Skin epidermis (tissue), 12 donors: ENCODE results near the gene TP53.

ENCODE experiments used
- H3K27ac ChIP-seq, 21 experiments: fragments of 200-600 bp; sonication (generic) in 11 of 21; one replicate each; pipeline ENCODE4 v1.5.0; 2020; ENCODE audit warnings: mild to moderate bottlenecking in 3 of 21, inconsistent platforms in 2 of 21, moderate library complexity in 2 of 21
- H3K4me3 ChIP-seq, 7 experiments: fragments of 200-600 bp; sonication (generic) in 2 of 7; one replicate each; pipeline ENCODE4 v1.5.0; 2020; ENCODE audit warnings: inconsistent platforms in 2 of 7, mild to moderate bottlenecking in 2 of 7, moderate library complexity in 1 of 7

Gene TP53

DNA sequence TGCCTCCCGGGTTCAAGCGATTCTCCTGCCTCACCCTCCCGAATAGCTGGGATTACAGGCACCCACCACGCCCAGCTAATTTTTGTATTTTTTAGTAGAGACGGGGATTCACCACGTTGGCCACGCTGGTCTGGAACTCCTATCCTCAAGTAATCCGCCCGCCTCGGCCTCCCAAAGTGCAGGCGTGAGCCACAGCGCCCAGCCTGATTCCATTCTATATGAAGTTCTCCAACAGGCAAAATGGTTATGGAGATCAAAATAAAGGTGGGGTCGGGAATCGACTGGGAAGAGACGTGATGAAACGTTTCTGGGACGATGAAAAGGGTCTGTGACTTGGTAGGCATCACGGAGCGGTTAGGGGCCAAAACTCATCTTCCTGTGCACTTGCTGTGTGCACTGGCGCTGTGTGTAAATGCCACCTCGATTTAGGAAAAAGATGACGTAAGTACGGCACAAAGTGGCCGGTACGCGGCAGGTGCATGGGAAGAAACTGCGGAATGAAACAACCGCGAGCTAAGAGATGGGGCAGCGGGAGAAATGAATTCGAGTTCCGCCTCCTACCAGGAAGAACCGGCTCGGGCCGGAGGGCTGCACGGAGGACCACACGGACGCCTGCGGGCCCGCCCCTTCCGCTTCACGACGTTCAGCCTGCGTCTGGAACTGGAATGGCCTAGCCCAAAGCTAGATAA lies 1.6 kb downstream of the TP53 start:
- Histone ChIP-seq H3K4me3 (peak overlapping the region; percentile 72 to 96 (median 90)), H3K27ac (peak overlapping the region; percentile 81 to 99 (median 95))

- Histone ChIP-seq H3K4me3 (peak overlapping the region; percentile 72 to 96 (median 90)), H3K27ac (peak overlapping the region in 20 of 21 experiments; percentile 81 to 99 (median 96))
Measured at GRCh38 chr17:7684851-7685532, 2.3 kb downstream of the TP53 start.

DNA sequence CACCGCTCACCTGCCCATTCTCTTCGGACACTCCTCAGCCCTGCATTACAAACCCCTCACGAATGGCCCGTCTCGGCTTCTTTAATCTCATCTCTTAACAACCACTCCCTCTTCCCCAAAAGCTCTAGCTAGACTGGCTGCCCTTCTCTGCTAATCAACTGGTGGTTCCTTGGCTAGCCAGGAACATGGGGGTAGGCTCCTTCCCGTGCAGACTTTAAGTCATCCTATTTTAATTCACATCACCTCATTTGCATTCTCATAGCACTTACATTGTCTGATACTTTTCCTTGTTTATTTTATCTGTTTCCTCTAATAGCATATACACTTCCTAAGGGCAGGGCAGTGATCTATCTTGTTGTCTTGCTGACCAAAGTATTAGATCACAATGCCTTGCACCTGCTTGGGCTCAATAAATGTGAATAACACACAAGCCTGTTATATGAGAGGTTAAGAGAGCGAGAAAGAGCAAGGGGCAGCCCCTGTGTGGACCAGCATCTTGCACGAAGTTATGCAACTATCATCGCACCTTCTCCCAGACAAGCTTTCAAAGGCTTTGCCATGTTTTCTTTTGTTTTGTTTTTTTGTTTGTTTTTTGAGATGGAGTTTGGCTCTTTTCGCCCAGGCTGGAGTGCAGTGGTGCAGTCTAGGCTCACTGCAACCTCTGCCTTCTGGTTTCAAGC lies 9.8 kb downstream of the TP53 start:
- no peak overlapping the region for H3K27ac ChIP-seq

GRCh38 chr17:7676533-7676932 lies 10.8 kb downstream of the TP53 start:
- H3K27ac ChIP-seq = no peak overlapping the region
- H3K4me3 ChIP-seq = no peak overlapping the region

More for the DNA sequence above, 9.8 kb downstream of the TP53 start:
- H3K4me3 ChIP-seq = no peak overlapping the region

DNA sequence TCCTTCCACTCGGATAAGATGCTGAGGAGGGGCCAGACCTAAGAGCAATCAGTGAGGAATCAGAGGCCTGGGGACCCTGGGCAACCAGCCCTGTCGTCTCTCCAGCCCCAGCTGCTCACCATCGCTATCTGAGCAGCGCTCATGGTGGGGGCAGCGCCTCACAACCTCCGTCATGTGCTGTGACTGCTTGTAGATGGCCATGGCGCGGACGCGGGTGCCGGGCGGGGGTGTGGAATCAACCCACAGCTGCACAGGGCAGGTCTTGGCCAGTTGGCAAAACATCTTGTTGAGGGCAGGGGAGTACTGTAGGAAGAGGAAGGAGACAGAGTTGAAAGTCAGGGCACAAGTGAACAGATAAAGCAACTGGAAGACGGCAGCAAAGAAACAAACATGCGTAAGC lies 12.4 kb downstream of the TP53 start:
- no peak overlapping the region for H3K4me3 ChIP-seq
- no peak overlapping the region for H3K27ac ChIP-seq

DNA sequence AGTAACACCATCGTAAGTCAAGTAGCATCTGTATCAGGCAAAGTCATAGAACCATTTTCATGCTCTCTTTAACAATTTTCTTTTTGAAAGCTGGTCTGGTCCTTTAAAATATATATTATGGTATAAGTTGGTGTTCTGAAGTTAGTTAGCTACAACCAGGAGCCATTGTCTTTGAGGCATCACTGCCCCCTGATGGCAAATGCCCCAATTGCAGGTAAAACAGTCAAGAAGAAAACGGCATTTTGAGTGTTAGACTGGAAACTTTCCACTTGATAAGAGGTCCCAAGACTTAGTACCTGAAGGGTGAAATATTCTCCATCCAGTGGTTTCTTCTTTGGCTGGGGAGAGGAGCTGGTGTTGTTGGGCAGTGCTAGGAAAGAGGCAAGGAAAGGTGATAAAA lies 14.1 kb downstream of the TP53 start:
- H3K4me3 ChIP-seq = no peak overlapping the region
- no peak overlapping the region for H3K27ac ChIP-seq

- Histone ChIP-seq H3K27ac (no peak overlapping the region), H3K4me3 (no peak overlapping the region)
Measured at GRCh38 chr17:7668482-7668881, 18.8 kb downstream of the TP53 start.

DNA sequence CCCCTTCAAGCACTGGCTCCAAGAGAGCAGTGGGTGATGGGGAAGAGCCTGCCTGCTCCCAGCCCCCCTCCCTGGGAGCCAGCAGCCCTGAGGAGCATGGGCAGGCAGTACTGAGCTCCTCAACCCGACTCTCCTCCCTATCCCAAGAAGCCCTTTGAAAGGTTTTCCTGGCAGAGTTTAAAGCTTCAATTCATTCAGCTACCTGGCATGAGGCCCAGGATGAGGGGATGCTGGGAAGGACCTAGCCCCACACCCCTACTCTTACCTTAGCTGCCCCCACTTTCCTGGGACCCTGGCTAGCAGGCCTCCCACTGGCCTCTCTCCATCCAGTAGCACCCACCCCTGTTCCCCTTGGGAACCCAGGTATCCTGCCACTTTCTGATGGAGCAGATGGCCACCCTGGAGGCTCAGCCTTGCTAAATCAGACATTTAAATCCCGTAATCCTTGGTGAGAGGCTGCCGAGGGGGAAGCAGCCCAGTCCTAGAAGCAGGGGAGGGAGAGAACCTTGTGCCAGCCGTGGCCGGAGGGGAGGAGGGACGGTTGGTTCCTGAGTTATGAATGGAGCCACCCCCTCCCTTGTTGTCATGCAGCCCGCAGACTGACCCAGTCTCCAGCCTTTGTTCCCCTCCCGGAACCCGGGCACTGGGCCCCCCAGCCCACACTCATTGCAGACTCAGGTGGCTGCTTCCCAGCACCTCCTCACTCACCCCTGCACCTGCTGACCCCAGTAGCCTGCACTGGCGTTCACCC lies 19.5 kb downstream of the TP53 start:
- no peak overlapping the region for H3K4me3 ChIP-seq
- no peak overlapping the region for H3K27ac ChIP-seq

GRCh38 chr17:7656958-7657609 lies 30.2 kb downstream of the TP53 start:
- no peak overlapping the region for H3K4me3 ChIP-seq
- H3K27ac ChIP-seq = no peak overlapping the region

- Histone ChIP-seq H3K27ac (no peak overlapping the region), H3K4me3 (no peak overlapping the region)
Measured at GRCh38 chr17:7655541-7655840, 31.8 kb downstream of the TP53 start.

GRCh38 chr17:7654832-7655540 lies 32.3 kb downstream of the TP53 start:
- Histone ChIP-seq H3K4me3 (no peak overlapping the region), H3K27ac (no peak overlapping the region)

DNA sequence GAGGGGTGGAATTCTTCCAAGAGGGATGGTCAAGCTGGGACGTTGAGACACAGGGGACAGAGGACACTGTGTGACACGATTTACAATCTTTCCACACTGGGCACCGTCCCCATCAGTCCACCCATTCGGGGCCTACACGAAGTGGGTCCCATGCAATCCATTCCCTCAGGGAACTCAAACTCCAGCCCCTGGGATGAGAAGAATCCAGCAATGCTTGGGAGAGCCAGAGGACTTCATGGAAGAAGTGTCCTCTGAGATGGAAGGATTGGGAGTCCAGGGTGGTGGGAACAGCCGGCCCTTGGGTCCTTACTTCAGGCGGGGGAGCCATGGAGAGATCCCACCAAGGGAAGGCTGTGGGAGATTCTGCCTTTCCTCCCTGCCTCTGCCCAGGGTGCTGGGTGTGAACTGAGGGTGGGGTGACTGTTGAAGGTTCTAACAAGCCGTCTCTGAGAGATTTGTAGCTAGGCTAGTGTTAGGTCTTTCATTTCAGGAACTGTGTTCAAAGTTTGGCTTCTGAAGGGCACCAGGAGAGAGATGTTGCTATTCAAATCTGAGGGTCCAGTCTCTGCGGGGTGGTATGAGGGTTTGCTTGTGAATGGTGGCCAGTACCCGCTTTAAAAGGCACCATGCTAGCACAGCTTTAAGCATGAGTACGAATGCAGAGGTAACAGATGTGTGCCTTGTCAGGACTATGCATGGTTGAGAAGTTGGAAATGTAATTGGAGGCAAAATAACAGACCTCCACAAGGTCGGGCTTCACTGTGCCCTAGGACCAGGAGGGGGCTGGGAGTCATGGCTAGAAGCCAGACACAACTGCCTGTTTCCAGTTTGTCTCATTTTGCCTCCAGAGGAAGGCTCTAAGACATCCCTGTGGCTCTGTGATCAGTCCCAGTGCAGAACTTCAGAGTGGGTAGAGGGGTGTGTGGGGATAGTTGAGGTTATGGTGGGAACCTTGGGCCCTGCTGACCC lies 34.6 kb downstream of the TP53 start:
- Histone ChIP-seq H3K4me3 (no peak overlapping the region), H3K27ac (no peak overlapping the region)

DNA sequence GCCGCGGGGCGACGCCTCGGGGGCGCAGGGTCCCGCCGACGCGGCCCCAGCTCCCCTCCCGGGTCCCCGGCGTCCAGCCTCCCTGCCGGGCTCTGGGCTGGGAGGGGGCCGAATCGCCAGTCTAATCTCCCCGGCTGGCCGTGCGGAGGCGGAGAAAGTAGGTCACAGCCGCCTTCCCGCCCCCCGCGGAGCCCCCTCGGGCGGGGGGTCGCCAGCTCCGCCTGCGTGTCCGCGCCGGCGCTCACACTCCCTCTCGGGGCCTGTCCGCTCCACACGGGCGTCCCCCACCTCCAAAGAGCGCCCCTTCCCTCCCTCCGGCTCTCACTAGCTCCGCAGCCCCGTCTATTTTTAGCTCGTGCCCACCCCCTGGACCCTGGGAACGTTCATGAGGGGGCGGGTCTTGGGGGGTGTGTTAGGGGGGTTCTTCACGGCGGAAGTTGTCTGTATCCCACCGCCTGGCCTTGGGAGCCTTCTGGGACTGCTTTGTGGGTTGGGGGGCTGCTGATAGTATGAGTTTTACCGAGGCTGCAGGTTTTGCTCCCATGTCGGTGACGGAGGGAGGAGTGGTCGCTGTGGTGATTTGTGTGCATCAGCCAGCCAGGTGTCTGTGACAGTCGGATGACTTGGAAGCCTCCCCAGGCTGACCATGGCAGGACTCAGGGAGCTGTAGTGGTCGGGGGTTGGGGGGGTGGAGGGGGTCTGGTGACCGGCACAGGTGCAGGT lies 35.5 kb downstream of the TP53 start:
- Histone ChIP-seq H3K27ac (peak overlapping the region in 5 of 21 experiments; percentile 2 to 51 (median 19)), H3K4me3 (peak overlapping the region; percentile 10 to 46 (median 30))

GRCh38 chr17:7651097-7651664 lies 36.1 kb downstream of the TP53 start:
- peak overlapping the region; percentile 19 to 46 (median 30) for H3K4me3 ChIP-seq
- H3K27ac ChIP-seq = peak overlapping the region in 5 of 21 experiments; percentile 2 to 51 (median 19)

- Histone ChIP-seq H3K27ac (peak within 1 kb of the TSS in 5 of 21 experiments; percentile 2 to 51 (median 19)), H3K4me3 (peak within 1 kb of the TSS; percentile 19 to 46 (median 30))
Measured at GRCh38 chr17:7650509-7651096, 36.7 kb downstream of the TP53 start, which contains the start of gene ATP1B2. ATP1B2 (plus strand) TSS chr17:7650926; CDS start chr17:7651519, 593 bp downstream.

GRCh38 chr17:7647018-7647417 lies 40.3 kb downstream of the TP53 start:
- Histone ChIP-seq H3K27ac (no peak overlapping the region), H3K4me3 (no peak overlapping the region)

DNA sequence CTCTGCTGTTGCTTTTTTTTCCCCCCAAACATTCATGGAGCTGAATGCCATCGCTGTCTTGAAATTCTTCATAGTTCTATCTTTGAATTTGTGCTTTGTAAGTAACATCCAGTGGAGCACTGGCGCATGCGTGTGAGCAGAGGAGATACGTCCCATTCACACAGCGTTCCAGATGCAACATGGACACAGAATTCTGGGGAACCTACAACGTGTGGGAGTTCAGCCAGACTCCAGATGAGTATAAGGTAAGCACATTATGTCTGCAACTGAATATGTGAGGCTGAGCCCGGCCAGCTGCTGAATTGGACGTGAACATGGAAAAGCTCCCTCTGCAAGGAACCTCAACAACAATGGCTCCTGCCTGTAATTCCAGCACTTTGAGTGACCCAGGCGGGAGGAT lies 40.8 kb downstream of the TP53 start:
- no peak overlapping the region for H3K27ac ChIP-seq
- H3K4me3 ChIP-seq = no peak overlapping the region
